ENCODE data around the gene ZRSR2.
"Not testable (repeated sequence)": the region's sequence is repeated elsewhere in the genome, so short reads cannot be mapped to it uniquely, and the experiment has no call there.

- TF ChIP-seq CTCF (IDR thresholded peaks at IDR 0.05; ENCODE audit: low read depth, low read length); EZH2phosphoT487 (IDR thresholded peaks at IDR 0.05; ENCODE audit: low read depth): not testable (repeated sequence)
These were observed 43.6 kb upstream of the ZRSR2 start for GRCh38 chrX:15746651-15747050.

Measured in OCI-LY3 (cell line).